Smooth muscle cell (in vitro differentiated cells): ENCODE results near the gene TMEM242. TPM values are rescaled to one million over a fixed set of nuclear protein-coding genes. Genes with fewer than 3 reads are reported as not detected.

Experiments
- DNase-seq: peaks from one replicate; lab custom pipeline; 2025; ENCODE audit not compliant: unreplicated experiment; lab: John Stamatoyannopoulos, UW
- H2AFZ ChIP-seq: fragments of 200-600 bp; sonication (generic); 2 replicates; pipeline ENCODE4 v1.6.0; 2016; ENCODE audit warnings: antibody characterized with exemption, low read depth, mild to moderate bottlenecking
- H3F3A ChIP-seq: fragments of 200-600 bp; sonication (generic); 2 replicates; pipeline ENCODE4 v1.6.0; 2017; ENCODE audit warnings: antibody characterized with exemption, low read depth
- H3K27ac ChIP-seq: fragments of 200-600 bp; sonication (generic); 2 replicates; pipeline ENCODE4 v1.5.1; 2016; ENCODE audit warnings: low read depth, mild to moderate bottlenecking
- H3K27me3 ChIP-seq: fragments of 200-600 bp; sonication (generic); 2 replicates; pipeline ENCODE4 v1.6.1; 2016; ENCODE audit warnings: low read depth, mild to moderate bottlenecking
- H3K36me3 ChIP-seq: fragments of 200-600 bp; sonication (generic); 2 replicates; pipeline ENCODE4 v1.5.1; 2016; ENCODE audit warnings: low read depth
- H3K4me1 ChIP-seq: fragments of 200-600 bp; sonication (generic); 2 replicates; pipeline ENCODE4 v1.5.1; 2016; ENCODE audit warnings: low read depth
- H3K4me2 ChIP-seq: fragments of 200-600 bp; sonication (generic); 2 replicates; pipeline ENCODE4 v1.6.0; 2016; ENCODE audit warnings: mild to moderate bottlenecking
- H3K4me3 ChIP-seq: fragments of 200-600 bp; sonication (generic); 2 replicates; pipeline ENCODE4 v1.5.1; 2016; ENCODE audit warnings: mild to moderate bottlenecking
- H3K79me2 ChIP-seq: fragments of 200-600 bp; sonication (generic); 2 replicates; pipeline ENCODE4 v1.6.0; 2016; ENCODE audit warnings: low read depth, mild to moderate bottlenecking
- H3K9ac ChIP-seq: fragments of 200-600 bp; sonication (generic); 2 replicates; pipeline ENCODE4 v1.6.0; 2016; ENCODE audit warnings: low read depth
- H3K9me3 ChIP-seq: fragments of 200-600 bp; sonication (generic); replicated peaks from 2 replicates; pipeline ENCODE4 v1.5.1; 2016; ENCODE audit warnings: low read depth
- H4K20me1 ChIP-seq: fragments of 200-600 bp; sonication (generic); 2 replicates; pipeline ENCODE4 v1.6.0; 2016; ENCODE audit warnings: low read depth
- WGBS: methylation state at CpG from one replicate; pipeline ENCODE4 v1.1.7; 2016; ENCODE audit warnings: low lambda C conversion rate; 5-methylcytosine and 5-hydroxymethylcytosine counted together
- polyA plus RNA-seq: library from polyadenylated mRNA; unstranded; fragments of >200 nt; fragmentation: Nextera tagmentation; extraction: Ambion mirVana; gene quantifications from 2 replicates; pipeline ENCODE4 v1.2.1, GENCODE V29; 2016
- total RNA-seq: library from RNA; depleted of rRNA; stranded (reverse); fragments of >200 nt; gene quantifications from 2 replicates; pipeline ENCODE4 v1.2.3, GENCODE V29; 2014
- TF ChIP-seq, protein P1 (sequence below): fragments of 200-600 bp; sonication (generic); IDR thresholded peaks from 2 replicates; pipeline ENCODE4 v1.5.1; 2017; ENCODE audit warnings: borderline replicate concordance, mild to moderate bottlenecking, antibody characterized with exemption; ENCODE audit not compliant: insufficient read depth, poor library complexity, severe bottlenecking

The TMEM242 gene
- total and polyA plus RNA-seq, 2 experiments from 2014 or later = 7.0 to 13.3 TPM

DNA sequence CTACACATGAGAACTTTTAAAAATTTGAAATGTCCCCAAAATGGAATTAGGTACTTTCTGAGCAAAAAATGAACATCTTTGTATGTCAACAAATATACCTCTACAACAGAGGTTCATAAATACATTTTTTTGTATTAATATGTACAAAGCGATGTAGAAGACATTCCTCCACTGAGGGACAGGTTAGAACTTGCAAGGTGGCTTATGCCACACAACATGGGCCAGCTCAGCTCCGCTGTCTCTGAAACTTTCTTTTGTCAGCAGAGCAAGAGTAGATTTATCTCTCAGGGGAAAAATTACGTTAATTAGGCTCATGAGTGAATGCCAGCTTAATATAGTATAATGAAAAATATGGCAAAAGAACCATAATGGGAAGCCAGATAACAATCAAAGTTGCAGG is 10.6 kb upstream of the TMEM242 start:
- H3K4me2 ChIP-seq = no peak overlapping the region
- no peak overlapping the region for H2AFZ ChIP-seq
- no peaks in the 10 kb centered on the region for H3K36me3 ChIP-seq
- no peaks in the 10 kb centered on the region for H3K9me3 ChIP-seq
- H3K79me2 ChIP-seq = no peaks in the 10 kb centered on the region
- no peaks in the 10 kb centered on the region for H3K4me1 ChIP-seq
- TF ChIP-seq, protein P1, sequence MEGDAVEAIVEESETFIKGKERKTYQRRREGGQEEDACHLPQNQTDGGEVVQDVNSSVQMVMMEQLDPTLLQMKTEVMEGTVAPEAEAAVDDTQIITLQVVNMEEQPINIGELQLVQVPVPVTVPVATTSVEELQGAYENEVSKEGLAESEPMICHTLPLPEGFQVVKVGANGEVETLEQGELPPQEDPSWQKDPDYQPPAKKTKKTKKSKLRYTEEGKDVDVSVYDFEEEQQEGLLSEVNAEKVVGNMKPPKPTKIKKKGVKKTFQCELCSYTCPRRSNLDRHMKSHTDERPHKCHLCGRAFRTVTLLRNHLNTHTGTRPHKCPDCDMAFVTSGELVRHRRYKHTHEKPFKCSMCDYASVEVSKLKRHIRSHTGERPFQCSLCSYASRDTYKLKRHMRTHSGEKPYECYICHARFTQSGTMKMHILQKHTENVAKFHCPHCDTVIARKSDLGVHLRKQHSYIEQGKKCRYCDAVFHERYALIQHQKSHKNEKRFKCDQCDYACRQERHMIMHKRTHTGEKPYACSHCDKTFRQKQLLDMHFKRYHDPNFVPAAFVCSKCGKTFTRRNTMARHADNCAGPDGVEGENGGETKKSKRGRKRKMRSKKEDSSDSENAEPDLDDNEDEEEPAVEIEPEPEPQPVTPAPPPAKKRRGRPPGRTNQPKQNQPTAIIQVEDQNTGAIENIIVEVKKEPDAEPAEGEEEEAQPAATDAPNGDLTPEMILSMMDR = no peak
- no peak overlapping the region for H3K27ac ChIP-seq
- H3F3A ChIP-seq = no peaks in the 10 kb centered on the region
- no peak for DNase-seq
- H4K20me1 ChIP-seq = no peaks in the 10 kb centered on the region
- WGBS = 70% methylated on average over 3 of the region's 3 CpGs
- peaks cover 8% of the 10 kb centered on the region for H3K27me3 ChIP-seq
- H3K9ac ChIP-seq = no peak overlapping the region
- no peak overlapping the region for H3K4me3 ChIP-seq

DNA sequence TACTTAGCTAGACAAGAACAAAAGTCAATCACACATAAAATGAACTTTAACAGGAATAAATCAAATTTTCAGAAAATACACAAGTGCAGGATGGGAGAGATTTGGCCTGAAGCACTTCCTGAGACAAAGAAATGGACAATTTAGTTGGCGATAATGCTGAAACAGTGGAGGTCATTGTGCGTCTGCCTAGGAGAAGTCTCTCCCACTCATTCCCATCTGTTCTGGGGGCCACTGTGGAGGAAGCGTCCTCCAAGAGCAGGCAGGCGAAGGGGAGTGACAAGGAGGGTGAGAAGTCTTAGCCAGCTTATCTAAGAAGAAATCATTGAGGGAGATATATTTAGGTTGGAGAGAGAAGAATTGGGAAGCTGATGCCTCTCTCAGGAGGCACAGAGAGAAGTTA is 10.2 kb upstream of the TMEM242 start:
- H3K27ac ChIP-seq = no peak overlapping the region
- H3K79me2 ChIP-seq = no peaks in the 10 kb centered on the region
- H3K4me2 ChIP-seq = no peak overlapping the region
- H3F3A ChIP-seq = no peaks in the 10 kb centered on the region
- no peaks in the 10 kb centered on the region for H3K36me3 ChIP-seq
- WGBS = 84% methylated on average over 4 of the region's 4 CpGs
- no peak overlapping the region for H3K4me3 ChIP-seq
- H3K9me3 ChIP-seq = no peaks in the 10 kb centered on the region
- no peak overlapping the region for H3K9ac ChIP-seq
- TF ChIP-seq, protein P1 = no peak
- no peaks in the 10 kb centered on the region for H4K20me1 ChIP-seq
- peaks cover 8% of the 10 kb centered on the region for H3K27me3 ChIP-seq
- no peaks in the 10 kb centered on the region for H3K4me1 ChIP-seq
- no peak overlapping the region for H2AFZ ChIP-seq
- DNase-seq = no peak

- Histone ChIP-seq H3K36me3 (no peaks in the 10 kb centered on the region), H3K9me3 (no peaks in the 10 kb centered on the region), H3K4me2 (no peak overlapping the region), H3K27me3 (peaks cover 8% of the 10 kb centered on the region), H3F3A (no peaks in the 10 kb centered on the region), H3K4me1 (no peaks in the 10 kb centered on the region), H3K4me3 (no peak overlapping the region), H2AFZ (no peak overlapping the region), H3K27ac (no peak overlapping the region), H4K20me1 (no peaks in the 10 kb centered on the region), H3K79me2 (no peaks in the 10 kb centered on the region), H3K9ac (no peak overlapping the region)
- DNase-seq = no peak
- WGBS = 74% methylated on average over 7 of the region's 7 CpGs
- TF ChIP-seq, protein P1 = no peak
These were observed 9.5 kb upstream of the TMEM242 start for GRCh38 chr6:157332813-157333212.

- no peaks in the 10 kb centered on the region for H3K36me3 ChIP-seq
- H3K4me3 ChIP-seq = no peak overlapping the region
- no peak overlapping the region for H3K27ac ChIP-seq
- DNase-seq = no peak
- H3K9me3 ChIP-seq = no peaks in the 10 kb centered on the region
- no peaks in the 10 kb centered on the region for H3K27me3 ChIP-seq
- TF ChIP-seq, protein P1 = no peak
- H3F3A ChIP-seq = no peaks in the 10 kb centered on the region
- H2AFZ ChIP-seq = no peak overlapping the region
- 75% methylated on average over 2 of the region's 2 CpGs for WGBS
- H3K4me2 ChIP-seq = no peak overlapping the region
- no peak overlapping the region for H3K9ac ChIP-seq
- H3K79me2 ChIP-seq = no peaks in the 10 kb centered on the region
- no peaks in the 10 kb centered on the region for H4K20me1 ChIP-seq
- H3K4me1 ChIP-seq = no peaks in the 10 kb centered on the region
These were observed 7.5 kb upstream of the TMEM242 start for GRCh38 chr6:157330831-157331230.
